ENCODE measurements around the gene CLEC1B. TPM values are rescaled to one million over a fixed set of nuclear protein-coding genes. Genes with fewer than 3 reads are reported as not detected.

CLEC1B gene
- total and polyA plus RNA-seq, 10 of the 15 experiments (the other 5 are each of a cell fraction or from before 2014, with no cell fraction given) = not detected

DNA sequence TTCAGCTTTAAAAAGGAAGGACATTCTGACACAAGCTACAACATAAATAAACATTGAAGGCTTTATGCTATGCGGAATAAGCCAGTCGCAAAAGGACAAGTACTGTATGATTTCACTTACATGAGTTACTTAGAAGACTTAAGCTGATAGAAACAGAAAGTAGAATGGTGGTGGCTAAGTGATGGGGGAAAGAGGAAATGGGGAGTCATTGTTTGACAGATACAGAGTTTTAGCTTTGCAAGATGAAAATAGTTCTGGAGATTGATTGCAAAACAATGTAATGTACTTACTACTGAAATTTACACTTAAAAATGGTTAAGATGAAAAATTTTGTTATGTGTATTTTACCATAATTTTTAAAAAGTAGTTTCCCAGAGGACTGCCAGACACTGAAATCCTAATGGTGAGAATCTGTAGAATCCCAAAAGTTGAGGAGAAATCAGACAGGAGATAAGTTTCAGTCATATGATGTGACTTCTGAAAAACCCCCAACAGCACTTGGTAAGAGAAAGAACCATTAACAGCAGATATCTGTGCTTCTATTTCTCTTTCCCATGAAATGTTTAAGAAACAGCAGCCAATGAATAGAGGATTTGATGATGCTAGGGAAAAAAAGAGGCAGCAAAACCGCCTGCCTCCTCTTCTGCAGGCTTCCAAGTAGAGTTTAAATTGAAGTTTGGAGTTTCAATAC is 50.2 kb downstream of the CLEC1B start (continued):
- no peak for TF ChIP-seq ZNF687 (IDR thresholded peaks at IDR 0.05)
- TF ChIP-seq, protein P1, sequence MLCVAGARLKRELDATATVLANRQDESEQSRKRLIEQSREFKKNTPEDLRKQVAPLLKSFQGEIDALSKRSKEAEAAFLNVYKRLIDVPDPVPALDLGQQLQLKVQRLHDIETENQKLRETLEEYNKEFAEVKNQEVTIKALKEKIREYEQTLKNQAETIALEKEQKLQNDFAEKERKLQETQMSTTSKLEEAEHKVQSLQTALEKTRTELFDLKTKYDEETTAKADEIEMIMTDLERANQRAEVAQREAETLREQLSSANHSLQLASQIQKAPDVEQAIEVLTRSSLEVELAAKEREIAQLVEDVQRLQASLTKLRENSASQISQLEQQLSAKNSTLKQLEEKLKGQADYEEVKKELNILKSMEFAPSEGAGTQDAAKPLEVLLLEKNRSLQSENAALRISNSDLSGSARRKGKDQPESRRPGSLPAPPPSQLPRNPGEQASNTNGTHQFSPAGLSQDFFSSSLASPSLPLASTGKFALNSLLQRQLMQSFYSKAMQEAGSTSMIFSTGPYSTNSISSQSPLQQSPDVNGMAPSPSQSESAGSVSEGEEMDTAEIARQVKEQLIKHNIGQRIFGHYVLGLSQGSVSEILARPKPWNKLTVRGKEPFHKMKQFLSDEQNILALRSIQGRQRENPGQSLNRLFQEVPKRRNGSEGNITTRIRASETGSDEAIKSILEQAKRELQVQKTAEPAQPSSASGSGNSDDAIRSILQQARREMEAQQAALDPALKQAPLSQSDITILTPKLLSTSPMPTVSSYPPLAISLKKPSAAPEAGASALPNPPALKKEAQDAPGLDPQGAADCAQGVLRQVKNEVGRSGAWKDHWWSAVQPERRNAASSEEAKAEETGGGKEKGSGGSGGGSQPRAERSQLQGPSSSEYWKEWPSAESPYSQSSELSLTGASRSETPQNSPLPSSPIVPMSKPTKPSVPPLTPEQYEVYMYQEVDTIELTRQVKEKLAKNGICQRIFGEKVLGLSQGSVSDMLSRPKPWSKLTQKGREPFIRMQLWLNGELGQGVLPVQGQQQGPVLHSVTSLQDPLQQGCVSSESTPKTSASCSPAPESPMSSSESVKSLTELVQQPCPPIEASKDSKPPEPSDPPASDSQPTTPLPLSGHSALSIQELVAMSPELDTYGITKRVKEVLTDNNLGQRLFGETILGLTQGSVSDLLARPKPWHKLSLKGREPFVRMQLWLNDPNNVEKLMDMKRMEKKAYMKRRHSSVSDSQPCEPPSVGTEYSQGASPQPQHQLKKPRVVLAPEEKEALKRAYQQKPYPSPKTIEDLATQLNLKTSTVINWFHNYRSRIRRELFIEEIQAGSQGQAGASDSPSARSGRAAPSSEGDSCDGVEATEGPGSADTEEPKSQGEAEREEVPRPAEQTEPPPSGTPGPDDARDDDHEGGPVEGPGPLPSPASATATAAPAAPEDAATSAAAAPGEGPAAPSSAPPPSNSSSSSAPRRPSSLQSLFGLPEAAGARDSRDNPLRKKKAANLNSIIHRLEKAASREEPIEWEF (IDR thresholded peaks at IDR 0.05; ENCODE audit: insufficient replicate concordance, low read depth, low read length) = no peak
- TF ChIP-seq ASH2L (IDR thresholded peaks at IDR 0.05; ENCODE audit: borderline replicate concordance, low read depth) = no peak
- TF ChIP-seq SMARCA5 (IDR thresholded peaks at IDR 0.05) = no peak
- peak; percentile 27; the same call in 1 of the 2 replicates for TF ChIP-seq BMI1 (IDR thresholded peaks at IDR 0.05; ENCODE audit: borderline replicate concordance)
- no peak for TF ChIP-seq SUZ12 (IDR thresholded peaks at IDR 0.05; ENCODE audit: unreplicated experiment)
- TF ChIP-seq MXI1 (IDR thresholded peaks at IDR 0.05; ENCODE audit: low read depth, low read length) = no peak
- peak; percentile 77; the same call in 1 of the 2 replicates for TF ChIP-seq IRF4 (IDR thresholded peaks at IDR 0.05; ENCODE audit: low read depth, low read length)
- no peak for TF ChIP-seq ESRRA (IDR thresholded peaks at IDR 0.05; ENCODE audit: low read length)
- TF ChIP-seq CREB1 (IDR thresholded peaks at IDR 0.05; ENCODE audit: low read depth) = no peak
- TF ChIP-seq TBL1XR1 (IDR thresholded peaks at IDR 0.05; ENCODE audit: low read depth, low read length) = no peak
- TF ChIP-seq HDAC2 (IDR thresholded peaks at IDR 0.05) = no peak
- TF ChIP-seq, protein P2, sequence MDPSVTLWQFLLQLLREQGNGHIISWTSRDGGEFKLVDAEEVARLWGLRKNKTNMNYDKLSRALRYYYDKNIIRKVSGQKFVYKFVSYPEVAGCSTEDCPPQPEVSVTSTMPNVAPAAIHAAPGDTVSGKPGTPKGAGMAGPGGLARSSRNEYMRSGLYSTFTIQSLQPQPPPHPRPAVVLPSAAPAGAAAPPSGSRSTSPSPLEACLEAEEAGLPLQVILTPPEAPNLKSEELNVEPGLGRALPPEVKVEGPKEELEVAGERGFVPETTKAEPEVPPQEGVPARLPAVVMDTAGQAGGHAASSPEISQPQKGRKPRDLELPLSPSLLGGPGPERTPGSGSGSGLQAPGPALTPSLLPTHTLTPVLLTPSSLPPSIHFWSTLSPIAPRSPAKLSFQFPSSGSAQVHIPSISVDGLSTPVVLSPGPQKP (IDR thresholded peaks at IDR 0.05; ENCODE audit: low read depth, low read length) = no peak
- TF ChIP-seq, protein P3, sequence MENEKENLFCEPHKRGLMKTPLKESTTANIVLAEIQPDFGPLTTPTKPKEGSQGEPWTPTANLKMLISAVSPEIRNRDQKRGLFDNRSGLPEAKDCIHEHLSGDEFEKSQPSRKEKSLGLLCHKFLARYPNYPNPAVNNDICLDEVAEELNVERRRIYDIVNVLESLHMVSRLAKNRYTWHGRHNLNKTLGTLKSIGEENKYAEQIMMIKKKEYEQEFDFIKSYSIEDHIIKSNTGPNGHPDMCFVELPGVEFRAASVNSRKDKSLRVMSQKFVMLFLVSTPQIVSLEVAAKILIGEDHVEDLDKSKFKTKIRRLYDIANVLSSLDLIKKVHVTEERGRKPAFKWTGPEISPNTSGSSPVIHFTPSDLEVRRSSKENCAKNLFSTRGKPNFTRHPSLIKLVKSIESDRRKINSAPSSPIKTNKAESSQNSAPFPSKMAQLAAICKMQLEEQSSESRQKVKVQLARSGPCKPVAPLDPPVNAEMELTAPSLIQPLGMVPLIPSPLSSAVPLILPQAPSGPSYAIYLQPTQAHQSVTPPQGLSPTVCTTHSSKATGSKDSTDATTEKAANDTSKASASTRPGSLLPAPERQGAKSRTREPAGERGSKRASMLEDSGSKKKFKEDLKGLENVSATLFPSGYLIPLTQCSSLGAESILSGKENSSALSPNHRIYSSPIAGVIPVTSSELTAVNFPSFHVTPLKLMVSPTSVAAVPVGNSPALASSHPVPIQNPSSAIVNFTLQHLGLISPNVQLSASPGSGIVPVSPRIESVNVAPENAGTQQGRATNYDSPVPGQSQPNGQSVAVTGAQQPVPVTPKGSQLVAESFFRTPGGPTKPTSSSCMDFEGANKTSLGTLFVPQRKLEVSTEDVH (IDR thresholded peaks at IDR 0.05; ENCODE audit: low read depth, partially characterized antibody) = no peak
- TF ChIP-seq TCF3 (IDR thresholded peaks at IDR 0.05; ENCODE audit: borderline replicate concordance, insufficient read depth, low read depth, low read length) = no peak
- TF ChIP-seq SIX5 (IDR thresholded peaks at IDR 0.05; ENCODE audit: low read depth, low read length, severe bottlenecking) = no peak
- TF ChIP-seq LARP7 (IDR thresholded peaks at IDR 0.05) = no peak
